Breast epithelium (tissue), 3 donors: ENCODE results near the gene CTSC.

Experiments used
- CTCF ChIP-seq, 3 donors: fragments of 450-650 bp; IDR thresholded peaks; one replicate each; pipeline ENCODE4 v1.5.1; 2016 to 2017; ENCODE audit warnings: antibody characterized with exemption in 3 of 3, mild to moderate bottlenecking in 3 of 3, moderate library complexity in 3 of 3
- POLR2AphosphoS5 ChIP-seq, 3 donors: sonication (generic); formaldehyde crosslinking; IDR thresholded peaks; one replicate each; pipeline ENCODE4 v1.6.1; 2017; ENCODE audit warnings: antibody characterized with exemption in 3 of 3

- TF ChIP-seq CTCF (IDR thresholded peaks at IDR 0.05) (no peak), POLR2AphosphoS5 (IDR thresholded peaks at IDR 0.05) (no peak)
Observed at GRCh38 chr11:88345408-88345807, 7.9 kb upstream of the CTSC start.
